NCI-H345 (cell line): Measurements from ENCODE around the gene KCTD10.
A peak's percentile ranks its signal among the peaks of the same experiment; 100 is the strongest.

Source experiments
- DNase-seq: peaks from one replicate; lab custom pipeline; 2025; lab: John Stamatoyannopoulos, UW

The KCTD10 gene, protein sequence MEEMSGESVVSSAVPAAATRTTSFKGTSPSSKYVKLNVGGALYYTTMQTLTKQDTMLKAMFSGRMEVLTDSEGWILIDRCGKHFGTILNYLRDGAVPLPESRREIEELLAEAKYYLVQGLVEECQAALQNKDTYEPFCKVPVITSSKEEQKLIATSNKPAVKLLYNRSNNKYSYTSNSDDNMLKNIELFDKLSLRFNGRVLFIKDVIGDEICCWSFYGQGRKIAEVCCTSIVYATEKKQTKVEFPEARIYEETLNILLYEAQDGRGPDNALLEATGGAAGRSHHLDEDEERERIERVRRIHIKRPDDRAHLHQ

DNA sequence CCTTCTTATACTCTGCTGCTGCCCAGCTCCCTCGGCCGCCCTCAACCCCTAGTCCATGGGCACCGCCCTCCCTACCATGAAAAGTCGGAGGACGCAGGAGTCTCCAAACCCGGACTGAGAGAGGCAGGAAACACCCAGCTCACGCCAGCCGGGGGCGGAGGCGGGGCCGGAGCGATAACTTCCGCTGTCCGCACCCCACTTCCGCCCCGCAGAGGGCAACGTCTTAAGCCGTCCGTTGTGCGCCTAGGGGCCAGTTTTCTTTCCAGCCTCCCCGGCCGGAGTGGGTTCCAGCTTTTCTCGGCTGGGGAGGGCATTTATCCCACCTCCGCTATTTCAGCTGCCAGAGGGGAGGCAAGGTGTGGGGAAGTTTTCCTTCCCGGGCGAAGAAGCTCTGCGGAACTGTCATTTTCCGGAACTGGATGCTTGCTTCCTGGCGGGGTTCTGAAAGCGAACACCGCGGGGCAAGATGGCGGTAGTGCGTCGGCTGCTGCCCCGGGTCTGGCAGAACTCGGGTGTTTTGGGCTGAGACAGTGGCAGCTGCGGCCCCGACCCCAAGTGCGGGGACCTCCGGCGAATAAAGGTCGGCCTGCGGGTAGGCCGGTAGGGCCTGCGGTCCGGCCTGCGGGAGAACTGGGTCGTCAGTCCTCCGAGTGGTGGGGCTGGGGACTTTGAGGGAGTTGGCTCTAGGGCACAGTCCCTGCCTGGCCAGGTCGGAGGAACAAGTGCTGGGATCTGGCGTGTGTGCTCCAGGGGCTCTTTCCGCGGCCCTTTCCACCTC, at the start of gene KCTD10, which contains the start of gene UBE3B:
Gene KCTD10, minus strand, starts transcription at position 116 of the 778 bp plus-strand sequence. Its CDS starts 38 bp downstream, at position 78.
Gene UBE3B, plus strand, starts transcription at position 450 of the 778 bp plus-strand sequence. CDS start 5,918 bp downstream, outside the sequence.
- peak; percentile 92 for DNase-seq

DNA sequence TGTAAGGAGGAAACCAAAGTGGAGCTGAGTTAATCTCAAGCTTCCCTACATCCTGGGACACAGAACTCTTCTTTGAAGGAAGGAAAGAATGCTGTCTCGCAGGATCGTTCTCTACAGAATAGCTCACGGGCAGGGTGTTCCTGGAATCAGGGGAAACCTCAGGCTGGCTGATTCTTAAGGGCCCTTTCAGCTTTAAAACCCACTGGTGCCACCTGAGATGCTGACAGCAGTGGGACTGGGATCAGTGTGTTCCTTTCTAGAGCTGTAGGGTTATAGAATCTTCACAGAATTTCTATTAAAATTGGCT, 48.1 kb upstream of the KCTD10 start:
- no peak for DNase-seq

DNA sequence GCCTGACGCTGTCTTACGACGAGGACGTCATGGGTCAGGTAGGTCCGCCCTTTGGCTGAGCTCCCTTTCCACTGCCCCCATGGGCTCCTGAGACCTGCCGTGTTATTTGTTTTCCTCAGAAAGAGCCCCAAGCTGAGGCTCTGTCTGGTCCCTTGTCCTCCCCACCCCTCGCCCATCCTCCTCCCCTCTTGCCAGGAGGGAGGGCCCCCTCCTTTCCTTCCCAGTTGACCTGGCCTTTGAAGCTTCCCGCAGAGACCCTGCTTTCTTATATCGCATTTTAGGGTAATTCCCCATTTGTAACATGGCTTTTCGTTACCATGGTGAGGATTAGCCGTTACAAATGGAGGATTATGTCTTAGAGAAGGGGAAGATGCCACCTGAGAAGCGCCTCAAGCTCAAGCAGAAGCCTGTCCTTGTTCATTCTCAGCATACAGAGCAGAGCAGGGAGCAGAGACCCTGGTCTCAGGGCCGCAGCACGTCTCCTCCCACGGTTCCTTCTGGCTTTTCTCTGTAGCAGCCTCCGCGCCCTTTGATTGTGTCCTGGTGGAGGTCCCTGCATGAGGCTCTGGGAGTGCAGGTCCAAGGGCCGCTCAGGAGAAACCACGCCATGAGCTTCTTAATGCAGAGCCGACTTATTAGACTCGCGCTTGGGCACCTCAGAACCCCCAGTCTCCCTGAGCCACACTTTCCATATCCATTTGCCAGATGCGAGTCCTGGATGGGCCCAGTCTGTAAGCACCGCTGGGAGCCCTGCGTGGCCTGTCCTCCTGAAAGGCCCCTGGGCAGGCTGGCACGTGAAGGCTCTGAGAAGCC, 47.6 kb upstream of the KCTD10 start:
- no peak for DNase-seq

DNA sequence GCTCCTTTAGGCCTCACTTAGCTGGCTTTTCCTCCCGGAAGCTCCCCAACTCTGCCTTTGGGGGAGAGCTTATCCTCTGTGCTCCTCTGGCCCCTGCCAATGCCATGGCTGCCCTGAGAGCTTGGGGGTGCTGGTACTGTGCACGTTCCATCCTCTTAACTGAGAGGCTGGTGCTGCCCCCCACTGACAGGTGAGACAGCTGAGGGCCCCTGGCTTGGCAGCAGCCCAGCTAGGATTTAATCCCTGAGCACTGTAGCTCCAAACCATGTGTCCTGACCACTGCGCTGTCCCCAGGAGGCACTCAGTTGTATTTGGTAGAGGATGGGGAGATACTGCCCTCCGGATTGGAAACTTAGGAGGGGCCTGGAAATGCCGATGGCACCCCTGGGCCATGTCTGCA, 46.4 kb upstream of the KCTD10 start:
- DNase-seq: no peak

DNA sequence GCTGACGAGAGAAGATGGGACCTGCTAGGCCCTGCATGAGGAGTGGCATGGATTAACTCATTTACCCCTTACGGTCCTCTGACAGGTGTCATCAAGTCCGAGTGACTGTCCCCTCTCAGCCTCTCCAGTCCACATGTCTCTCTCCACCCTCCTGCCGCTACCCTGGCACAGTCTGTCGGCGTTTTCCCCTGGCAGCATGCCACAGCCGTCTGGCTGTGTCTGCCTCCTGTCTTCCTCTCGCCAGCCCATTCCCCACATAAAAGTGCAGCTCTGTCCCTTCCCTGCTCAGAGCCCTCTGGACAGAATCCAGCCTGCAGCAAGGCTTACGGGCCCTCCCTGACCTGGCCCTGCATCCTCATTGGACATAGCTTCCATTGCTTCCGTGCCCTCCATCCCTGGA, 46.0 kb upstream of the KCTD10 start:
- no peak for DNase-seq

DNA sequence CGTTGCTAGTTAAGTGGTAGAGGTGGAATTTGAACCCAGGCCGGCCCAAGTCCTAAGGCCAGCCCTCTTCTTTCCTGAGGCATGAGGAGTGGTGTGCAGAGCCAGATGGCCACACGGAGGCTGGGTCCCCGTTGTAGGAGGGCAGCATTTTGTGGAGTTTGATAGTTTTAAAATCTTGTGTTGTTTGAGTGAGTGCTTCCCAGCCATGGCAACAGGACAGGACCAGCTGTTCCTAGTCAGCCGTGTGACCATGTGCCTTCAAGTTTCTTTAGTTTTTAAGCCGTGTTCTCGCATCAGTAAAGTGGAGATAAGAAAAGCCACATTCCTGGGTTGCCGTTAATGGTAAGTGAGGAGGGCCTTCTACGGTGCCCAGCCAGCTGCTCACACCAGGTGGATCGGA, 44.7 kb upstream of the KCTD10 start:
- no peak for DNase-seq

DNA sequence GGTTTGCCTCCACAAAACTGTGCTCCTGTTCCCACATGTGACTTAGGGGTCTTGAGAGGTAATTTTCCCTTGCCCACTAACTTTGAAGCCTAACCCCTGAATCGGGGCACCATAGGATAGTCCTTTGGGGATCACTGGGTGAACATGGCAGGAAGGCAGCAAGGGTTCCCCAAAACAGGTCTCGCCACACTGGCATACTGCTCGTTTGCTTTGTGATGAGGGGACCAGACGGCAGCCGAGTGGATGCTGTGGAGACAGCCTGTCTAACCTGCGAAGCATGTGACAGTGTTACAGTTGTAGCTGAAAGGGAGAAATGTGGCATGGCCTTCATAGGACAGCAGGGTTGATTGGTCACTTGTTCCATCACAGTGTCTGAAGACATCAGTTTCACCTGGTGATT, 42.7 kb upstream of the KCTD10 start:
- DNase-seq: no peak

DNA sequence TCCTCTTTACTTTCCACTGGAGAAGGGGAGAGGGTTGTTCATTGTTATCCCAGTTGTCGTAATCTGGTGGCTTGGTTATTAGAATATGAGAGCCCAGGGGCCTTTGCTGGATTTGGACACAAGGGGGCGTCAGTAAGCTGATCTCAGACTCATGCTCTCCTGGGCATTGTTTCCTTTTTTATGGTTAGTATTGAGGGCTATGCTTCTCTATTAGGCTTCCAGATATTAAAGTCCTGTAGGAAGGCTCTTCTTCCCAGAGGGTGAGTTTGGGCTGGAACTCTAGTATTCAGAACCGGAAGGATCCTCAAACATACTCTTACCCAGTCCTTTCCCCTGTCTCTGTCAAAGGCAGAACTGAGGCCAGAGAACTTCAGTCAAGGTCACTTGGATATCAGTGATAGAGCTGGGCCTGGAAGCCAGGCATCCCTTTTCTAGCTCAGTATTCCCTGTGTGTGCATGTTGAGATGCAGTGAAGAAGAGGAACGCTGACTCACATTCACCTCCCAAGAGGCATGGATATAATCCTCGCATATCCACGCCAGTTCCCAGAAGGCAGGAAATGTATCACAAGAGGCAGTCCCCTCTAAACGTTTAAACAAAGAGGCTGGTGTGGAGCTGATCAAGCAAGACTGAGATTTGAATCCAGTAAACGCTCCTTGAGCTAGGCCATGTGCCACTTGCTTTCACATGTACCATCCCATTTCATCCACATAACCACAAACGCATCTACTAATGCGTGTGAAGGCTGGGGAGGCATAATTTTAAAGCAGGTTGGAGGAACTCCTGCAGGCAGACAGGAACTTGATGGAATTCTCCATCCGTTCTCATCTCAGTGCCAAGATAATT, 41.9 kb upstream of the KCTD10 start:
- peak; percentile 22 for DNase-seq

DNA sequence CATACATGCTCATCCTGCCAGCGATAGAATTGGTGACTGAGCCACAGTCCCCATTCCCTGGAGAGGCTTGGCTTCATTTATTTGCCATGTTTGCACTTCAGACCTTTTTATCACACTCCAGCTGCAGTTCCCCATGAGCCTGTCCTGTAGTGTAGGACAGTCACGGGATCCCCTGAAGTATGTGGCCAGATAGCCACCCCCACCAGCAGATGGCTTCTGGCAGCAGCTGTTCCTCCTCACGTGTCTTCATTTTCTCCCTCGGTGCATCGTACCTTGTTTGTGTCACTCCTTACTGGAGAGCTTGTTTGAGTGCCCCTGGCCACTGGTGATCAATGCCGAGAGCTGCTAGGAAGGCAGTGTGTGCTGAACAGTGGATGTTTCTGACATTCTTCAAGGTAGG, 40.5 kb upstream of the KCTD10 start:
- peak; percentile 19 for DNase-seq

DNA sequence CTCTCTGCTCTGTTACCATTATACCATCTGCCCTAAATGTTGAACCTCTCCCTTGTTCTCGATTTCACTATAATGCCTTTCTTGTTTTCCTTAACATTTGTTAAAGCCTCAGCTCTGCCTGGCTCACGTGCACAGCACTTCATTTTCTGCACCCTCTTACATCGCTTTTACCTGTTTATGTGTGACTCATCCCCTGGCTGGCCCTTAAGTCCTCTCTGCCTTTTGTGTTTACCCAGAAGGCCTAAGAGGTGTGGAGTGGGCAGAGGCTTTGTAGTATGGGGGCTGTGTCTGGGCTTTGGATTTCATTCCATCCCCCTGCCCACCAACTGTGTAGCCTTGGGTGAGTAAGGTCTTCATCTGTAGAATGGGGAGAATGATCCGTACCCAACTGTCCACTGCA, 36.9 kb upstream of the KCTD10 start:
- DNase-seq: peak; percentile 10

DNA sequence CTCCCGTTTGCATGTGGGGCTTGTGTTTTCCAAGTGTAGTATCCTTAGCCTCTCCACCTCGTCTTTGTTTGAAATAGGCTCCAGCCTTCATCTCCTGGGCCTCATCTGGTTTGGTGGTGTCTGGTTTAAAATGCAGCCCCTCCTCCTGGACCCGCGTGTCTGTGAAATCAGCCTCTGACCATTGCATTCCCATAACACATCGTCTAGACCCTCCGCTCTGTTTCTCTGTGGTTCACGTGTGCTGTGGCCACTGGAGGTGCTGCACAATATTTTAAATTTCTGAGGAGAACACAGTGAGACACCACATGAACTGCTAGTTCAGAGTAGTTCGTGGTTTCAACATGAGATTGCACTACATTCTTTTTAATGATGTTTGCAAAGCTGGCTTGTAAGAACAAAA, 36.0 kb upstream of the KCTD10 start:
- no peak for DNase-seq

DNA sequence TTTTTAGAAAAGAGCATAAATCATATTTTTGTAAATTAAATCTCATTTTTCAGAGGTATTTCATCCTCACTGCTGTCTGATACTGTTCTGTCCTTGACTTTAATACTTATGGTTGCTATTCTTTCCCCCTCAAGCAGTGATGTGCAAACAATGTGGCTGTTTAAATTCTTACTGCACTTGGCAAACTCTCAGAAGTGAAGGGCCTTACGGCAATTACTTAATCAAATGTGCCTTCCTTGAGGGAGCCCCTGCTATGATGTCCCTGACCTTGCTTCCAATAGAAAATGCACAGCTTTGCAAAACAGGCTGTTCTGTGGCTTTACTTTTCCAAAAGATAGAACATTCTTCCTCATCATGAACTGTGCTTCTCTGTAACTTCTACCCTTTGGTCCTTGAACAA, 35.5 kb upstream of the KCTD10 start:
- DNase-seq: no peak

DNA sequence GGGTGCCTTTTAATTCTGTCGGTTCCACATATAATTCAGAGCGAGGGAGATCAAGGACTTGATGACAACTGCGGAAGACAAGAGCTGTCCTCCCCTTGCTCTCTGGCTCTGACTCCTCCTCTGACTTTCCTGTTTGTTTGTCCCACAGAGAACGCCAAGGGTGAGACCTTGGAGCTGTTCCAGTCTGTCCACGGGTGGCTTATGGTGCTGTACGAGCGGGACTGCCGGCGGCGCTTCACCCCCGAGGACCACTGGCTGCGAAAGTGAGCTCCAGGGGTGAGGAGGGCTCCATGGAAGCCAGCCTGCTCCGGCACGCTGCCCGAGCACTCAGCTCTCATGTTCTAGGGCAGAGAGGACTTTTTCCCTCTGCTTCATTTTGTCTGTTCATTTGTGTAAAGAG, 33.1 kb upstream of the KCTD10 start:
- peak; percentile 63 for DNase-seq

DNA sequence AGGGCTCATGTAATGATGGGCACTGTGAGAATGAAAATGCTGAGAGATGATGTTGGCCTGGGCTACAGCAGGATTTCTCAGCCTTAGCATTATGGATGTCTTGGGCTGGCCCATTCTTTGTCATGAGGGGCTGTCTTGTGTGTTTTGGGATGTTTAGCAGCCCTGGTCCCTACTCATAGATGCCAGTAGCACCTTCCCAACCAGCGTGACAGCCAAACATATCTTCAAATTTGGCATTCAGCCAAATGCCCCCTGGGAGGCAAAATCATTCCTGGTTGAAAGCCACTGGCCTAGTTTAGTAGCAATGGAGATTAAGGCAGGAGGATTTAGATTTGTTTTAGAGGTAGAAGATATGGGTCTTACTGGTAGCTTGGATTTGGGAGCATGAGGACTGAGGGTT, 27.0 kb upstream of the KCTD10 start:
- DNase-seq: peak; percentile 78

DNA sequence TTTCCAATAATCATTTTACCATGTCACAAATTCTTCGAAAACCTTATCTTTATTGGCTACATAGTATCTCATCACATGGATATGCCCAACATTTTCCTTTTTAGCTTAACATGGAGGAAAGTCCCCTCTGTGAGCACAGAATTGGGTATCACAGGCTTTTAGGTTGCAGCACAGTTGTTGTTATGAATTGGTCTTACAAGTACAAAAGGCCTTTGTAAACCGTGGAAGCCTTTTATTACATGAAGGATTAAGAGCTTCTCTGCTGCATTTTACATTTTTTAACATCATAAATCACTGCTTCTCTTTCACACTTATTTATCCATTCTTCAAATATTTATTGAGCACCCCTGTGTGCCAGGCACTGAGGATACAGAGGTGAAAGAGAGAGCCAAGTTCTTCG, 26.5 kb upstream of the KCTD10 start:
- DNase-seq: no peak

DNA sequence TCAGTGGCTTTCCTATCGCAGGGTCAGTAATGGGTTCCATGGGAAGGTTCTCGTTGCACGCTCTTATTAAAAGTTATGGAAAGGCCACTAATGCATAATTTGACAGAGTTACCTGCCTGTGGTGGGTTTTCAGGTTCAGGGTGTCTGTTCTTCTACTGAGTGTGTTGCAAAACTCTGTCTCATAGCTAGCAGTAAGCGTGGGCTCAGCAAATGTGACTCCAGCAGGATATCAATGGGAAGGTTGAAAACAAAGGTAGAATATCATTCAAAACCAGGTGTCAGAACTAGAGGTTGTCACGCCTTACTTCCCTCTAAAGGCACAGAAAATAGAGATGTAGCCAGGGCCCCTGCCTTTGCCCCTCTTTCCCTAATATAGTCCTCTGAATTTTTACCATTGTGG, 25.2 kb upstream of the KCTD10 start:
- DNase-seq: no peak

DNA sequence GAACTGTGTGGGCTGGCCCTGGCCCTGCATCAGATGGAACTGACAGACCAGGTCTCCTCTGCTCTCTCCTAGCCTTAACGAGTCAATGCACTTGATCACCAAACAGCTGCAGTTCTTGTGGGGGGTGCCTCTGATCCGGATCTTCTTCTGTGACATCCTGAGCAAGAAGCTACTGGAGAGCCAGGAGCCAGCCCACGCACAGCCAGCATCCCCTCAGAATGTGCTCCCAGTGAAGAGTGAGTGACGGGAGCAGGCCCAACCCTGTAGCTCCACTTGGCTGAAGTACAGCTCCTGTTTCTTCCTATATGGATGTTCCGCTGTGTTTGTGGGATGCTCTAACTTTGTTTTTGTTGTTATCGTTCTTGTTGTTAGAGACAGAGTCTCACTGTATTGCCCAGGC, 24.2 kb upstream of the KCTD10 start:
- DNase-seq: no peak

DNA sequence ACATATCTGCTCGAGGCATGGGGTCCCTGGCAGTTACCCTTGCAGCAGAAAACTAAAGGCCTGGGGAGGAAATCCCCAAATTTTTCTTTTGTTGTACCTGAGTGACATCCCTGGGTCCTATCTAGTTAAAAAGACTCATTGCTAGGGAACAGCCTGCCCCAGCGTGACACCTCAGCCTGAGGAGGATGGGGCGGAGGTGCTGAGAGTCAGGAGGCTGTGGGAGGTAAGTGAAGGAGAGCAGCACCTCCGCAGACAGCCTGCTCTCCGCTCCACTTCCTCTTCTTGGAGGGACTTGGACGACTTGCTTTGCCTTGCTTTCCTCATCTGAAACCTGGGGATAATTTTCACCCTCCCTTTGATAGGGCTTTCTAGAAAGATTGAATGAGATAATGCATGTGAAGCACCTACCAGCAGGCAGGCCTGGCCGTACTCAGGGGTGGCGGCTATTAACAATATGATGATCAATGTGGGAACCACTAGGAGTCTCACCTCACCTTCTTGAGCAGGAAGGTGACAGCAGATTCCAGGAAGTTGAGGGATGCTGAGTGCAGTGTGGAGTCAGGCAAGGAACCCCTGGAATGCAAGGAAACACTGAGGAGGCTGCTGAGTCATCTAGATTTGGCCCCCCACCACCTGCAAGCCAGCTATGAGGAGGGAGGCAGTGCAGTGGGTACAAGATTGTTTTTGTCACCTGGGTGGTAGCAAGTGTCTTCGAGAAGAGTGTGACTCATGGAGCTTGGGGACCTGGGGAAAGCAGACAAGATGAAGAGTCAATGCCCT, 23.5 kb upstream of the KCTD10 start:
- DNase-seq: no peak

DNA sequence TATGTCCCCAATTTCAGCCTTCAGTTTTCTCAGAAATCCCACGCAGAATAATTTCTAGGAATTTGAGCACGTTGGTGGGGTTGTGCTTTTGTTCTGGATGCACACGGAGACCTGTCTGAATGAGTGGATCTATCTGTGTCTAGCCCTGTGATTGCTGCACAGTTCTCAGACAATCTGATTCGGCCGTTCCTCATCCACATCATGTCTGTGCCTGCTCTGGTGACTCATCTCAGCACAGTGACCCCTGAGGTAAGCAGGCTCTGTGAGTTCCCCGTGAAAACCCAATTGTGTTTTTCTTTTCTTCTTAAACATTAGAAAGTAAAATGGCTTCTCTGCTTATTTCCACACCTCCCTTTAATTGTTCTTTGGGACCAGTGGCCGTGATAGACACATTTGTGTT, 20.6 kb upstream of the KCTD10 start:
- DNase-seq: no peak

DNA sequence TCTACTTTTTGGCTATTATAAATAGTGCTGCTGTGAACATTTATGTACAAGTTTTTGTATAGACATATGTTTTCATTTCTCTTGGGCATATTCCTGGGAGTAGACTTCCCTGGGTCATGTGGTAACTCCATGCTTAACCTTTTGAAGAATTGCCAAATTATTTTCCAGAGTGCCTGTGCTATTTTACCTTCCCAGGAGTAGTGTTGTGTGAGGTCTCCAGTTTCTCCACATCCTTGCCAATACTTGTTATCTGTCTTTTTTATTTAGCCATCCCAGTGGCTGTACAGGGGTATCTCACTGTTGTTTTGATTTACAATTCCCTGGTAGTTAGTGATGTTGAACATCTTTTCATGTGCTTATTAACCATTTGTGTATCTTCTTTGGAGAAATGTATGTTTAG, 19.2 kb upstream of the KCTD10 start:
- DNase-seq: no peak

DNA sequence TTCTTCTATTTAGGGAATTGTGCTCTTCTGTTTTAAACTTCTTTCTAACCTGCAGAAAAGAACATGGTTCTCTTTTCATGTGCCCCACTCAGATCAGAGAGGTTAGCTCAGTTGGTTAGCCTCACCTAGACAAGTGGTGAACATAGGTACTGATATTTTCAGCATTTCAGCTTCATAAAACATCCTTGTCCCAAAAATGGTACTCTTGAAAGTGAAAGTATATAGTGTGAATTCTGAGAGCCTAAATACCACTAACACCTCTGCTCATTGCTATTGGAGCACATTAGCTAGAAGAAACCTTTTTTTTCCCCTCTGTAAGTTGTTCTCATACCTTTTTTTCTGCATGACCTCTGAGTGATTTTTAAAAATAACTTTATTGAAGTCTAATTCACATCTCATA, 17.9 kb upstream of the KCTD10 start:
- DNase-seq: no peak
